Measurements from ENCODE around the gene NOL4L.

DNA sequence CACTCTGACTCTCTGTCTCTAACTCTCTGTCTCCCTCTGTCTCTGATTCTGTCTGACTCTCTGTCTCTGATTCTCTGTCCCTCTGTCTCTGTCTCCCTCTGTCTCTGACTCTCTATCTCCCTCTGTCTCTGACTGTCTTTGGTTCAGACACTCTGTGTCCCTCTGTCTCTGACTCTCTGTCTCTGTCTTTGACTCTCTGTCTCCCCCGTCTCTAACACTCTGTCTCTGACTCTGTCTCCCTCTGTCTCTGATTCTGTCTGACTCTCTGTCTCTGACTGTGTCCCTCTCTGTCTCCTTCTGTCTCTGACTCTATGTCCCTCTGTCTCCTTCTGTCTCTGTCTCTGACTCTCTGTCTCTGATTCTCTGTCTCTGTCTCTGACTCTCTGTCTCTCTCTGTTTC lies 21.7 kb upstream of the NOL4L start:
- TF ChIP-seq, protein P1, sequence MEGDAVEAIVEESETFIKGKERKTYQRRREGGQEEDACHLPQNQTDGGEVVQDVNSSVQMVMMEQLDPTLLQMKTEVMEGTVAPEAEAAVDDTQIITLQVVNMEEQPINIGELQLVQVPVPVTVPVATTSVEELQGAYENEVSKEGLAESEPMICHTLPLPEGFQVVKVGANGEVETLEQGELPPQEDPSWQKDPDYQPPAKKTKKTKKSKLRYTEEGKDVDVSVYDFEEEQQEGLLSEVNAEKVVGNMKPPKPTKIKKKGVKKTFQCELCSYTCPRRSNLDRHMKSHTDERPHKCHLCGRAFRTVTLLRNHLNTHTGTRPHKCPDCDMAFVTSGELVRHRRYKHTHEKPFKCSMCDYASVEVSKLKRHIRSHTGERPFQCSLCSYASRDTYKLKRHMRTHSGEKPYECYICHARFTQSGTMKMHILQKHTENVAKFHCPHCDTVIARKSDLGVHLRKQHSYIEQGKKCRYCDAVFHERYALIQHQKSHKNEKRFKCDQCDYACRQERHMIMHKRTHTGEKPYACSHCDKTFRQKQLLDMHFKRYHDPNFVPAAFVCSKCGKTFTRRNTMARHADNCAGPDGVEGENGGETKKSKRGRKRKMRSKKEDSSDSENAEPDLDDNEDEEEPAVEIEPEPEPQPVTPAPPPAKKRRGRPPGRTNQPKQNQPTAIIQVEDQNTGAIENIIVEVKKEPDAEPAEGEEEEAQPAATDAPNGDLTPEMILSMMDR (conservative IDR thresholded peaks at IDR 0.05), result no peak
- TF ChIP-seq EZH2 (IDR thresholded peaks at IDR 0.05; ENCODE audit: low read depth), result no peak
